DND-41 (cell line): Measurements from ENCODE around the gene ZNF195.
"Not testable (repeated sequence)": the region's sequence is repeated elsewhere in the genome, so short reads cannot be mapped to it uniquely, and the experiment has no call there.

Source experiments
- ATAC-seq: fragments of 200-7000 bp; cut with Tn5 transposase; 3 replicates; pipeline ENCODE4 v1.9.1; 2021; ENCODE audit warnings: low read depth; ENCODE audit not compliant: insufficient read depth
- DNase-seq: peaks from one replicate; pipeline ENCODE4 v3.0.0-alpha.2; 2020
- H2AFZ ChIP-seq: 2 replicates; pipeline ENCODE4 v1.6.0; 2012; ENCODE audit warnings: low read depth, low read length
- H3K27ac ChIP-seq: 2 replicates; pipeline ENCODE4 v1.5.1; 2012; ENCODE audit warnings: low read length, inconsistent platforms
- H3K27me3 ChIP-seq: fragments of 200-600 bp; sonication (generic); 2 replicates; pipeline ENCODE4 v1.6.0; 2012; ENCODE audit warnings: low read length, mild to moderate bottlenecking, inconsistent platforms; ENCODE audit not compliant: insufficient read depth, poor library complexity
- H3K36me3 ChIP-seq: 2 replicates; pipeline ENCODE4 v1.5.1; 2012; ENCODE audit warnings: low read length, inconsistent platforms; ENCODE audit not compliant: insufficient read depth
- H3K4me1 ChIP-seq: 2 replicates; pipeline ENCODE4 v1.5.1; 2012; ENCODE audit warnings: mild to moderate bottlenecking, low read length; ENCODE audit not compliant: insufficient read depth
- H3K4me2 ChIP-seq: 2 replicates; pipeline ENCODE4 v1.6.0; 2012; ENCODE audit warnings: mild to moderate bottlenecking, moderate library complexity, low read length, inconsistent platforms; ENCODE audit not compliant: insufficient read depth
- H3K4me3 ChIP-seq, 2 experiments: fragments of 200-600 bp in 1 of 2; shearing (Covaris generic) in 1 of 2; 2 replicates each; pipeline ENCODE4 v1.5.1; 2012 to 2016; ENCODE audit warnings: inconsistent platforms in 2 of 2, low read length in 2 of 2, mild to moderate bottlenecking in 2 of 2, low read depth in 1 of 2, moderate library complexity in 1 of 2
- H3K79me2 ChIP-seq: 2 replicates; pipeline ENCODE4 v1.6.0; 2012; ENCODE audit warnings: low read length, inconsistent platforms; ENCODE audit not compliant: insufficient read depth
- H3K9ac ChIP-seq: 2 replicates; pipeline ENCODE4 v1.6.0; 2012; ENCODE audit warnings: low read depth, mild to moderate bottlenecking, inconsistent platforms, low read length, moderate library complexity
- H3K9me3 ChIP-seq: 2 replicates; pipeline ENCODE4 v1.5.1; 2012; ENCODE audit warnings: low read length, moderate library complexity, mild to moderate bottlenecking, inconsistent platforms; ENCODE audit not compliant: insufficient read depth, severe bottlenecking
- H4K20me1 ChIP-seq: 2 replicates; pipeline ENCODE4 v1.6.0; 2012; ENCODE audit warnings: low read length; ENCODE audit not compliant: insufficient read depth
- EZH2 ChIP-seq: IDR thresholded peaks from 3 replicates; pipeline ENCODE4 v1.6.1; 2012; ENCODE audit warnings: borderline replicate concordance, low read depth, mild to moderate bottlenecking, moderate library complexity, low read length, inconsistent platforms; ENCODE audit not compliant: severe bottlenecking
- TF ChIP-seq, protein P1 (sequence below): IDR thresholded peaks from 2 replicates; pipeline ENCODE4 v1.5.1; 2012; ENCODE audit warnings: borderline replicate concordance, low read length, moderate library complexity, mild to moderate bottlenecking; ENCODE audit not compliant: poor library complexity, severe bottlenecking; ENCODE audit errors: extremely low read depth

Gene ZNF195

DNA sequence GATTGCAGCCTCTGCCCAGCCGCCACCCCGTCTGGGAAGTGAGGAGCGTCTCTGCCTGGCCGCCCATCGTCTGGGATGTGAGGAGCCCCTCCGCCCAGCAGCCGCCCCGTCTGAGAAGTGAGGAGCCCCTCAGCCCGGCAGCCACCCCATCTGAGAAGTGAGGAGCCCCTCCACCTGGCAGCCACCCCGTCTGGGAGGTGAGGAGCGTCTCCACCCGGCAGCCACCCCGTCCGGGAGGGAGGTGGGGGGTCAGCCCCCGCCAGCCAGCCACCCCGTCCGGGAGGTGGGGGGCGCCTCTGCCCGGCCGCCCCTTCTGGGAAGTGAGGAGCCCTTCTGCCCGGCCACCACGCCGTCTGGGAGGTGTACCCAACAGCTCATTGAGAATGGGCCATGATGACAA, 18.3 kb upstream of the ZNF195 start:
- DNase-seq, H3K36me3 ChIP-seq, H3K9me3 ChIP-seq, H3K4me1 ChIP-seq, H2AFZ ChIP-seq, H3K9ac ChIP-seq, ATAC-seq, H3K79me2 ChIP-seq, H4K20me1 ChIP-seq, H3K27me3 ChIP-seq, H3K4me3 ChIP-seq, H3K27ac ChIP-seq, H3K4me2 ChIP-seq: not testable (repeated sequence)

DNA sequence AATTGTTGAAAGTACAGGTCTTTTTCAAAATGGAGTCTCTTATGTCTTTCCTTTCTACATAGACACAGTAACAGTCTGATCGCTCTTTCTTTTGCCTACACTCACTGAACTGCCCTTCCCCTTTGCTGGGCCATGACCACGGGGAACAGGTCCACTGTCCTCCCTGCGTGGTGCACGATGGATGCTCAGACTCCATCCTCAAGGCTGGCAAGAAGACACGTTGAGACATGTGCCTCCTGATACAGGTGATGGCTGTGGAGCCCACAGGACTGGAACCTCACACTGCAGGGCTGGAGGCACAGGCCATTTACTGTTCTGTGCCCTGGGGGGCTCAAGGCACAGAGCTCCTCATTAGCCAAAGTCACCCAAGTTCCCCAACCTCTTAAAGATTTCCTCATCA, 16.5 kb upstream of the ZNF195 start:
- not testable (repeated sequence) for H3K27me3 ChIP-seq, H3K4me3 ChIP-seq, ATAC-seq, H2AFZ ChIP-seq, H3K9me3 ChIP-seq, H3K4me2 ChIP-seq, H3K4me1 ChIP-seq, H3K9ac ChIP-seq, H3K36me3 ChIP-seq, H3K27ac ChIP-seq, H3K79me2 ChIP-seq, DNase-seq, H4K20me1 ChIP-seq

DNA sequence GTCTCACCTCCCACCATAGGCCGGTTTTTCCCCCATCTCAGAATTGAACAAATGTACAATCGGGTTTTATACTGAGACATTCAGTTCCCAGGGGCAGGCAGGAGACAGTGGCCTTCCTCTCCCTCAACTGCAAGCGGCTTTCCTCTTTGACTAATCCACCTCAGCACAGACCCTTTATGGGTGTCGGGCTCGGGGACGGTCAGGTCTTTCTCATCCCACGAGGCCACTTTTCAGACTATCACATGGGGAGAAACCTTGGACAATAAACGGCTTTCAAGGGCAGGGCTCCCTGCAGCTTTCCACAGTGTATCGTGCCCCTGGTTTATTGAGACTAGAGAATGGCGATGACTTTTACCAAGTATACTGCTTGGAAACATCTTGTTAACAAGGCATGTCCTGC, 16.0 kb upstream of the ZNF195 start:
- H3K4me1 ChIP-seq, DNase-seq, H3K79me2 ChIP-seq, H3K4me2 ChIP-seq, H3K4me3 ChIP-seq, ATAC-seq, H3K9ac ChIP-seq, H3K9me3 ChIP-seq, H2AFZ ChIP-seq, H3K36me3 ChIP-seq, H3K27me3 ChIP-seq, H4K20me1 ChIP-seq, H3K27ac ChIP-seq: not testable (repeated sequence)

DNA sequence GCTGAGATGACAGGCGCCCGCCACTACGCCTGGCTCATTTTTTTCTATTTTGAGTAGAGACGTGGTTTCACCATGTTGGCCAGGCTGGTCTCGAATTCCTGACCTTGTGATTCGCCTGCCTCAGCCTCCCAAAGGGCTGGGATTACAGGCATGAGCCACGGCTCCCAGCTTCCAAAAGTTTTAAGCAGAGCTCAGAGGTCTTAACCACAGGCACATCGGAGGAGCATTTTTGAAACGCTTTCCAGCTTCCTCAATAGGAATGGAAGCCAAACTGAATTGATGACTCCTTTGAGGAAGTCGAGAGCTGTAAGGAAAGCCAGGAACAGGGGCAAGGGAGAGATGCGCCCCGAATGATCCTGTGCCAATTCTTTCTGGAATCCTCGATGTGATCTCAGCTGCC, 14.5 kb upstream of the ZNF195 start:
- H2AFZ ChIP-seq, ATAC-seq, H3K4me1 ChIP-seq, H3K4me2 ChIP-seq, H3K9ac ChIP-seq, DNase-seq, H4K20me1 ChIP-seq, H3K27ac ChIP-seq, H3K27me3 ChIP-seq, H3K4me3 ChIP-seq, H3K36me3 ChIP-seq, H3K79me2 ChIP-seq, H3K9me3 ChIP-seq: not testable (repeated sequence)

DNA sequence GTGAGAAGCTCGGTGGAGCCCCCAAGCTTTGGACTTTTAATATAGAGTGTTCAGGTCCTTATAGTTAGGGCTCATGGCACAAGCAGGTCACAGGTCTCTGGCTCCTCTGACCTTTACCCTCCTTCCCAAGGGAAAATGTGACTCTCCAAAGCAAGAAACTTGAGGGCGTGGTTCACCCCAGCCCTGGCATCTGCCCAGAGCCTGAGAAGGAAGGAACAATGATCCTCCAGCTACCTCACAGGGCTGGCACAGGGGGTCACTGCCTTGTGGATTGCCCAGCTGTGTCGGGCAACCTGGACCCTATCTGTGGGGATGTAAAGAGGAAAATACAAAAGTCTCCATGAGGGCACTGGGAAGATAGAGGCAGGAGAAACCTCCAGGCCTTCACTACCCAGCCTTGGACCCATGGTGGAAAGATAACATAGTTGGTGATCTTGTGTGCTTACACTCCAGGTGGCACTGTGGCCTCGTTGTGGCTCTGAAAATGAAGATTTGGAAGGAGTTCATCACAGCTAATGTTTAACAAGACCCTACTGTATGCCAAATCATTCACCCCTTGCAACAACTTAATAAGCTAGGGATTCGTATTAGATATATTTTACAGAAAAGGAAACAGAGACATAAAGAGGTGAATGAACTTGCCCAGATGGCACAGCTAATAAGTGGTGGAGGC, 3.8 kb upstream of the ZNF195 start:
- no peaks in the 10 kb centered on the region for H4K20me1 ChIP-seq
- no peak overlapping the region for H3K4me2 ChIP-seq
- TF ChIP-seq EZH2, result no peak
- TF ChIP-seq, protein P1, sequence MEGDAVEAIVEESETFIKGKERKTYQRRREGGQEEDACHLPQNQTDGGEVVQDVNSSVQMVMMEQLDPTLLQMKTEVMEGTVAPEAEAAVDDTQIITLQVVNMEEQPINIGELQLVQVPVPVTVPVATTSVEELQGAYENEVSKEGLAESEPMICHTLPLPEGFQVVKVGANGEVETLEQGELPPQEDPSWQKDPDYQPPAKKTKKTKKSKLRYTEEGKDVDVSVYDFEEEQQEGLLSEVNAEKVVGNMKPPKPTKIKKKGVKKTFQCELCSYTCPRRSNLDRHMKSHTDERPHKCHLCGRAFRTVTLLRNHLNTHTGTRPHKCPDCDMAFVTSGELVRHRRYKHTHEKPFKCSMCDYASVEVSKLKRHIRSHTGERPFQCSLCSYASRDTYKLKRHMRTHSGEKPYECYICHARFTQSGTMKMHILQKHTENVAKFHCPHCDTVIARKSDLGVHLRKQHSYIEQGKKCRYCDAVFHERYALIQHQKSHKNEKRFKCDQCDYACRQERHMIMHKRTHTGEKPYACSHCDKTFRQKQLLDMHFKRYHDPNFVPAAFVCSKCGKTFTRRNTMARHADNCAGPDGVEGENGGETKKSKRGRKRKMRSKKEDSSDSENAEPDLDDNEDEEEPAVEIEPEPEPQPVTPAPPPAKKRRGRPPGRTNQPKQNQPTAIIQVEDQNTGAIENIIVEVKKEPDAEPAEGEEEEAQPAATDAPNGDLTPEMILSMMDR, result peak; percentile 26
- H3K36me3 ChIP-seq, result peaks cover under 1% of the 10 kb centered on the region; the same call in 1 of the 2 replicates
- DNase-seq (no peak), ATAC-seq (no peak)
- no peaks in the 10 kb centered on the region for H3K9me3 ChIP-seq
- H3K79me2 ChIP-seq, result peaks cover 13% of the 10 kb centered on the region
- no peak overlapping the region for H3K9ac ChIP-seq
- H3K27ac ChIP-seq, result no peak overlapping the region
- peaks cover 18% of the 10 kb centered on the region for H3K4me1 ChIP-seq
- H3K4me3 ChIP-seq, result no peak overlapping the region
- no peak overlapping the region for H2AFZ ChIP-seq
- H3K27me3 ChIP-seq, result no peaks in the 10 kb centered on the region
